Measurements from ENCODE around the gene SCO1. TPM values are rescaled to one million over a fixed set of nuclear protein-coding genes. Genes with fewer than 3 reads are reported as not detected.
A peak's percentile ranks its signal among the peaks of the same experiment; 100 is the strongest.

SCO1 gene
- total and polyA plus RNA-seq, 7 donors: 17.5 to 38.9 (median 28.6) TPM

DNA sequence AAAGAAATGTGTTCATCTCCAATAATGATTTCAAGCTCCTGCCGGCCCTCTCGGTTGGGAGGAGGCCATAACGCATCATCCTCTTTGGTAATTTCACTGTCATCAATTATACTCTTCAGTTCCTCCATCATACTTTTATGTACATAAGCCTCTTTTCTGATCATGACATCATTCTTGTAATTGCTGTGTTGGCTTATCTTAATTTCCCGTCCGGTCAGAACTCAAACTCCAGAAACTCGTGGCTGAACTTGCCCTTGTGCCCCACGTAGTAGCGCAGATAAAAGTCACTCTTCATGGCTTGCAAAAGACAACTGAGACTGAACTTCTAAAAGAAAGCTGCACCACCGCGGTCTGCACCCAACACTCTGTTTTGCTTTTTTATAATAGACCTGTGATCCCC, 18.9 kb upstream of the SCO1 start:
- intact Hi-C loops (cut with DNase I): no loop called here
- H3K36me3 ChIP-seq (ENCODE audit: insufficient read depth in 1 of 2, low read depth in 1 of 2): peaks cover 0 to 78% of the 10 kb centered on the region in 2 donors
- no peak overlapping the region for H3K4me3 ChIP-seq
- ATAC-seq: no peak
- no peak overlapping the region for H3K27ac ChIP-seq
- H3K9me3 ChIP-seq: no peaks in the 10 kb centered on the region
- no peak for TF ChIP-seq CTCF (IDR thresholded peaks at IDR 0.05)
- no peaks in the 10 kb centered on the region for H3K4me1 ChIP-seq
- 86 to 90% (median 86%) methylated on average over 10 of the region's 10 CpGs for WGBS, 3 donors
- H3K27me3 ChIP-seq (ENCODE audit: insufficient read depth in 3 of 3, low read length in 2 of 3): no peaks in the 10 kb centered on the region
- no peak for DNase-seq

GRCh38 chr17:10713318-10713717, 16.0 kb upstream of the SCO1 start:
- WGBS, 3 donors: 89 to 92% (median 91%) methylated on average over 2 of the region's 2 CpGs
- TF ChIP-seq CTCF (IDR thresholded peaks at IDR 0.05): no peak
- H3K4me1 ChIP-seq: no peaks in the 10 kb centered on the region
- DNase-seq (no peak), ATAC-seq (no peak)
- peaks cover 0 to 82% of the 10 kb centered on the region in 2 donors for H3K36me3 ChIP-seq (ENCODE audit: insufficient read depth in 1 of 2, low read depth in 1 of 2)
- H3K4me3 ChIP-seq: no peak overlapping the region
- no peaks in the 10 kb centered on the region for H3K9me3 ChIP-seq
- no peak overlapping the region for H3K27ac ChIP-seq
- intact Hi-C loops (cut with DNase I): no loop called here
- no peaks in the 10 kb centered on the region for H3K27me3 ChIP-seq (ENCODE audit: insufficient read depth in 3 of 3, low read length in 2 of 3)

GRCh38 chr17:10705727-10706126, 8.4 kb upstream of the SCO1 start:
- H3K36me3 ChIP-seq (ENCODE audit: insufficient read depth in 1 of 2, low read depth in 1 of 2): peaks cover 9 to 64% of the 10 kb centered on the region in 2 donors
- peak in 2 of 4 donors; percentile 59 to 61 for ATAC-seq
- intact Hi-C loops (cut with DNase I): loop anchor here in 1 of 2 donors (2.0 kb wide), 1 partner anchor 17 kb away; no protein-coding TSS in a partner anchor
- H3K9me3 ChIP-seq: no peaks in the 10 kb centered on the region
- H3K27ac ChIP-seq: no peak overlapping the region
- no peak for TF ChIP-seq CTCF (IDR thresholded peaks at IDR 0.05)
- H3K4me3 ChIP-seq: no peak overlapping the region
- peaks cover 19% of the 10 kb centered on the region for H3K4me1 ChIP-seq
- H3K27me3 ChIP-seq (ENCODE audit: insufficient read depth in 3 of 3, low read length in 2 of 3): no peaks in the 10 kb centered on the region
- WGBS, 3 donors: 39 to 60% (median 43%) methylated on average over 5 of the region's 5 CpGs
- no peak for DNase-seq

GRCh38 chr17:10702574-10702973, 5.2 kb upstream of the SCO1 start:
- Histone ChIP-seq H3K4me1 (peaks cover 19% of the 10 kb centered on the region), H3K27ac (no peak overlapping the region), H3K9me3 (no peaks in the 10 kb centered on the region), H3K36me3 (ENCODE audit: insufficient read depth in 1 of 2, low read depth in 1 of 2) (peaks cover 6 to 33% of the 10 kb centered on the region in 2 donors), H3K27me3 (ENCODE audit: insufficient read depth in 3 of 3, low read length in 2 of 3) (no peaks in the 10 kb centered on the region), H3K4me3 (peak overlapping the region; percentile 23)
- 17 to 36% (median 20%) methylated on average over 2 of the region's 2 CpGs for WGBS, 3 donors
- TF ChIP-seq CTCF (IDR thresholded peaks at IDR 0.05): no peak
- DNase-seq (no peak), ATAC-seq (peak in 1 of 4 donors; percentile 11)
- intact Hi-C loops (cut with DNase I): no loop called here

GRCh38 chr17:10699856-10700255, 2.5 kb upstream of the SCO1 start:
- peaks cover 14% of the 10 kb centered on the region for H3K4me1 ChIP-seq
- DNase-seq: no peak
- no peak overlapping the region for H3K4me3 ChIP-seq
- peaks cover 6 to 14% of the 10 kb centered on the region in 2 donors for H3K36me3 ChIP-seq (ENCODE audit: insufficient read depth in 1 of 2, low read depth in 1 of 2)
- 91 to 94% (median 92%) methylated on average over 1 of the region's 1 CpG for WGBS, 3 donors
- no peak for TF ChIP-seq CTCF (IDR thresholded peaks at IDR 0.05)
- no peaks in the 10 kb centered on the region for H3K9me3 ChIP-seq
- H3K27ac ChIP-seq: no peak overlapping the region
- ATAC-seq: no peak
- intact Hi-C loops (cut with DNase I): loop anchor here in 1 of 2 donors (10.0 kb wide), 1 partner anchor 1295 kb away; the partner anchor contains the start of gene ZNF18
- no peaks in the 10 kb centered on the region for H3K27me3 ChIP-seq (ENCODE audit: insufficient read depth in 3 of 3, low read length in 2 of 3)

Data from psoas muscle (tissue), 8 donors.